ENCODE results near the gene MCM9.
A peak's percentile ranks its signal among the peaks of the same experiment; 100 is the strongest.

Gene MCM9

DNA sequence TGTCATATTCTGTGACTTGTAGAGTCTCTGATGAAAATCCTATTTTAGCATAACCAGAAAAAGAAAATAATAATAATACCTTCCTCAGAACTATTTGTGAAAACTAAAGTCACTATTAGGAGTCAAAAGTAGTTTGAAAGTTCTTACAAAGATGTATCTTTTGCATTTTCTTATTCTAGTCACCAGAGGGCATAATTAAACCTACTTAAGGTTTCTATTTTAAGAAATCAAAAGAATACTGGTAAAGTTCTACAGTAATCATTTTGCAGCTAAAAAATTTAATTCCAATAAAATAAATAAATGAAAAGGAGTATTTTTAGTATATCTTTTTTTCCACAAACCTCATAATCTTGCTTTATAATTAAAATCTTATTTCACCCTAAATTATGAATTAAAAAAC lies 28.0 kb upstream of the MCM9 start:
- Histone ChIP-seq H3K36me3 (ENCODE audit: control insufficient read depth, insufficient read depth, low read length) (no peaks in the 10 kb centered on the region), H3K4me3 (ENCODE audit: low read depth, low read length) (no peak overlapping the region), H3K27me3 (ENCODE audit: control insufficient read depth, insufficient read depth, low read length) (no peaks in the 10 kb centered on the region), H3K9me3 (ENCODE audit: control insufficient read depth, insufficient read depth, low read length) (no peaks in the 10 kb centered on the region), H3K9ac (ENCODE audit: low read depth, low read length) (no peak overlapping the region), H3K4me1 (ENCODE audit: control insufficient read depth, insufficient read depth, low read length) (no peaks in the 10 kb centered on the region)

DNA sequence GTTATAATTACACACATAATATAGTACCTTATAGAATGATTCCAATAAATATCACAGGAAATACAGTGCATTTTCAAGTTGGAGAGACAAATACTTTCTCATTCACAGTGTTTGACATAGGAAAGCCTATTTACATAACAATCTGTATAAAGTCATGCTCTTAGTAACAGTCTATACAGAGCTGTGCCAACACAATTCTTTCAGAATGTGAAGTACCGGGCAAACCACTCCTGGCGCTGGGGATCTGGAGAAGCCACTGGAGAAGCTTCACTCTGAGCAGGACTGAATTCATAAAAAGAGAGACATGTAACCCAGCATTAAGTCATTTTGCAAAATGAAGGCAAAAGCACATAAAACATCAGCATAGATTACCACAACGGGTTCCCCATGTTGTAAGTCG lies 24.9 kb upstream of the MCM9 start:
- Histone ChIP-seq H3K27me3 (ENCODE audit: control insufficient read depth, insufficient read depth, low read length) (no peaks in the 10 kb centered on the region), H3K9me3 (ENCODE audit: control insufficient read depth, insufficient read depth, low read length) (no peaks in the 10 kb centered on the region), H3K4me1 (ENCODE audit: control insufficient read depth, insufficient read depth, low read length) (no peaks in the 10 kb centered on the region), H3K4me3 (ENCODE audit: low read depth, low read length) (no peak overlapping the region), H3K36me3 (ENCODE audit: control insufficient read depth, insufficient read depth, low read length) (no peaks in the 10 kb centered on the region), H3K9ac (ENCODE audit: low read depth, low read length) (no peak overlapping the region)

DNA sequence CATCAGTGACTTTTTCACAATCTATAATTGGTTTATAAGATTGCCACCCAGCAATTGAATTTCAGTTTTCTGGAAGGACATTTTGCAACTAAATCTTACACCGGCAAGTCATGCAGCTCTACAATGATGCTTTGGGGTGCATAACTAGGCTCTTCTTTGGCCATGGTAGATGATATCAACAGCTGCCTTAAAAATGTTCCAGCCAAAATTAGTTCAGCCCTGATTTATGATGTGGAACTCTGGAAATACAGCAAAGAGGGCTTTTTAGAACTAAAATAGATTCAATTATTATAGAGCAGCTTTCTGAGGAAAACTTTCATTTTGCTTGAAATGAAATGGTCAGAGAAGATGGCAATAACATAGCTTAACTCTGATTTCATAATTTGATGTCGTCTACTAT lies 18.4 kb upstream of the MCM9 start:
- Histone ChIP-seq H3K9me3 (ENCODE audit: control insufficient read depth, insufficient read depth, low read length) (no peaks in the 10 kb centered on the region), H3K4me1 (ENCODE audit: control insufficient read depth, insufficient read depth, low read length) (no peaks in the 10 kb centered on the region), H3K4me3 (ENCODE audit: low read depth, low read length) (no peak overlapping the region)

DNA sequence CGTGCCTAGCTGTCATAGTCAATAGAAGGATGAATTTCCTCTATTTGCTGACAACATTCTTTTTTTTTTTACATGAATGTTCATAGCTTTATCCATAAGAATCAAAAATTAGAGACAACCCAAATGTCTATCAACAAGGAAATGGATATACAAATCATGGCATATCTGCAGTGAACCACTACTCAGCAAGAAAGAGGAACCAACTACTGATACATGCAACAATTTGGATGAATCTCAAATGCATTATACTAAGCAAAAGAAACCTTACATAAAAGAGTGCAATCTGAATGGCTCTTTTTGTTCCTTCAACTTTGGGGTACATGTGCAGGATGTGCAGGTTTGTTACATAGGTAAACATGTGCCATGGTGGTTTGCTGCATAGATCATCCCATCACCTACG lies 17.7 kb upstream of the MCM9 start:
- Histone ChIP-seq H3K9me3 (ENCODE audit: control insufficient read depth, insufficient read depth, low read length) (no peaks in the 10 kb centered on the region), H3K27me3 (ENCODE audit: control insufficient read depth, insufficient read depth, low read length) (no peaks in the 10 kb centered on the region), H3K9ac (ENCODE audit: low read depth, low read length) (no peak overlapping the region), H3K36me3 (ENCODE audit: control insufficient read depth, insufficient read depth, low read length) (no peaks in the 10 kb centered on the region), H3K4me1 (ENCODE audit: control insufficient read depth, insufficient read depth, low read length) (no peaks in the 10 kb centered on the region), H3K4me3 (ENCODE audit: low read depth, low read length) (no peak overlapping the region)

More for the DNA sequence above, 18.4 kb upstream of the MCM9 start:
- H3K36me3 ChIP-seq (ENCODE audit: control insufficient read depth, insufficient read depth, low read length) = no peaks in the 10 kb centered on the region
- H3K9ac ChIP-seq (ENCODE audit: low read depth, low read length) = no peak overlapping the region
- H3K27me3 ChIP-seq (ENCODE audit: control insufficient read depth, insufficient read depth, low read length) = no peaks in the 10 kb centered on the region

DNA sequence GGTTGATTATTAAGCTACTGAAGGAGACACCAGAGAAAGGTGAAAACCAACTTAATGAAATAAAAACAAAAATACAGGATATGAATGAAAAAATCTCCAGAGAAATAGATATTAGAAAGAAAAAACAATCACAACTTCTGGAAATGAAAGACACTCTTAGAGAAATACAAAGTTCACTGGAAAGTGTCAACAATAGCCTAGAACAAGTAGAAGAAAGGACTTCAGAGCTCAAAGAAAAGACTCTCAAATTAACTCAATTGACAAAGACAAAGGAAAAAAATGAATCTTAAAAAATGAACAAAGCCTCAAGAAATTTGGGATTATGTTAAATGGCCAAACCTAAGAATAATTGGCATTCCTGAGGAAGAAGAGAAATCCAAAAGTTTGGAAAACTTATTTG lies 10.3 kb upstream of the MCM9 start:
- H3K4me3 ChIP-seq (ENCODE audit: low read depth, low read length) = no peak overlapping the region
- no peaks in the 10 kb centered on the region for H3K36me3 ChIP-seq (ENCODE audit: control insufficient read depth, insufficient read depth, low read length)
- no peak overlapping the region for H3K9ac ChIP-seq (ENCODE audit: low read depth, low read length)
- no peaks in the 10 kb centered on the region for H3K9me3 ChIP-seq (ENCODE audit: control insufficient read depth, insufficient read depth, low read length)
- no peaks in the 10 kb centered on the region for H3K27me3 ChIP-seq (ENCODE audit: control insufficient read depth, insufficient read depth, low read length)
- H3K4me1 ChIP-seq (ENCODE audit: control insufficient read depth, insufficient read depth, low read length) = no peaks in the 10 kb centered on the region

DNA sequence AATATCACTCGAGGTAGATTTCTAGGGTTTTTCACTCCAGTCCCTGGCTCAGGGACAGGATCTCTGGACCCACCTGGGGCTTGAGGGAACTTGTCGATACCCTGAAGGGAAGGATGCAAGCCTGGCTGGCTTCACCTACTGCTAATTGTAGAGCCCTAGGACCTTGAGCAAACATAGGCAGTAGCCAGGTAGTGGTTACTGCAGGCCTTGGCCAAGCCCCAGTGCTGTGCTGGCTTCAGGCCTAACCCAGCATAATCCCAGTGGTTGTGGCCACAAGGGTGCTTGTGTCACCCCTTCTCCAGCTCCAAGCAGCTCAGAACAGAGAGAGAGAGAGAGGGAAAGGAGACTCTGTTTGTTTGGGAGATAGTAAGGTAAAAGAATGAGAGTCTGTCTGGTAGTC lies 5.8 kb upstream of the MCM9 start:
- Histone ChIP-seq H3K4me3 (ENCODE audit: low read depth, low read length) (no peak overlapping the region), H3K9ac (ENCODE audit: low read depth, low read length) (no peak overlapping the region), H3K4me1 (ENCODE audit: control insufficient read depth, insufficient read depth, low read length) (no peaks in the 10 kb centered on the region), H3K9me3 (ENCODE audit: control insufficient read depth, insufficient read depth, low read length) (no peaks in the 10 kb centered on the region), H3K27me3 (ENCODE audit: control insufficient read depth, insufficient read depth, low read length) (no peaks in the 10 kb centered on the region), H3K36me3 (ENCODE audit: control insufficient read depth, insufficient read depth, low read length) (no peaks in the 10 kb centered on the region)

DNA sequence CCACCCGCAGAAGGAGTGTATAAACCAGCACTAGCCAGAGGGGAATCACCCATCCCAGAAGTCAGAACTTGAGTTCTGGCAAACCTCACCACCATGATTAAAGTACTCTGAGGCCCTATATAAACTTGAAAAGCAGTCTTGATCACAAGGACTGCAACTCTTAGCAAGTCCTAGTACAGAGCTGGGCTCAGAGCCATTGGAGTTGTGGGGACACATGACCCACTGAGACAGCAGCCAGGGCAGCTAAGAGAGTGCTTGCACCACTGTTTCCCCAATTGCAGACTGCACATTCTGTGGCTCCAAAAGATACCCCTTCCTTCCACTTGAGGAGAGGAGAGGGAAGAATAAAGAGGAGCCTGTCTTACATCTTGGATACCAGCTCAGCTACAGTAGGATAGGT lies 4.7 kb upstream of the MCM9 start:
- Histone ChIP-seq H3K36me3 (ENCODE audit: control insufficient read depth, insufficient read depth, low read length) (no peaks in the 10 kb centered on the region), H3K27me3 (ENCODE audit: control insufficient read depth, insufficient read depth, low read length) (no peaks in the 10 kb centered on the region), H3K9ac (ENCODE audit: low read depth, low read length) (no peak overlapping the region), H3K4me1 (ENCODE audit: control insufficient read depth, insufficient read depth, low read length) (no peaks in the 10 kb centered on the region), H3K9me3 (ENCODE audit: control insufficient read depth, insufficient read depth, low read length) (no peaks in the 10 kb centered on the region), H3K4me3 (ENCODE audit: low read depth, low read length) (no peak overlapping the region)

DNA sequence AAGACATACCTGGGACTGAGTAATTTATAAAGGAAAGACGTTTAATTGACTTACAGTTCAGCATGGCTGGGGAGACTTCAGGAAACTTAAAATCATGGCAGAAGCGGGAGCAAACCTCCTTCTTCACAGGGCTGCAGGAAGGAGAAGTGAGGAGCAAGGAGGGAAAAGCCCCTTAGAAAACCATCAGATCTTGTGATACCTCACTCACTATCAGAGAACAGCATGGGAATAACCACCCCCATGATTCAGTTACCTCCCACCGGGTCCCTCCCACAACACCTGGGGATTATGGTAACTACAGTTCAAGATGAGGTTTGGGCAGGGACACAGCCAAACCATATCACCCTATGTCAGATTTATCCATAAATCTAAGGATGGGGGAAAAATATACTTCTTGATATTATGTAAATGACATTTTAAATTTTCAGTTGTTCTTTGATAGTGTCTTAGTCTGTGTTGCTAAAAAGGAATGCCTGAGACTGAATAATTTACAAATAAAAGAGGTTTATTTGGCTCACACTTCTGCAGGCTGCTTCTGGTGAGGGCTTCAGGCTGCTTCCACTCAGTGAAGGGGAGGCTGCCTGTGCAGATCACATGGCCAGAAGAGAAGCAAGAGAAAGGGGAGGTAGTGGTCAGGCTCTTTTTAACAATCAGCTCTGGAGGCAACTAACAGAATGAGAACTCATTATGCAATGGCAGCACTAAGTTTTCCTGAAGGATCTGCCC lies 1.2 kb upstream of the MCM9 start:
- no peaks in the 10 kb centered on the region for H3K9me3 ChIP-seq (ENCODE audit: control insufficient read depth, insufficient read depth, low read length)
- no peak overlapping the region for H3K9ac ChIP-seq (ENCODE audit: low read depth, low read length)
- no peak overlapping the region for H3K4me3 ChIP-seq (ENCODE audit: low read depth, low read length)
- H3K4me1 ChIP-seq (ENCODE audit: control insufficient read depth, insufficient read depth, low read length) = no peaks in the 10 kb centered on the region
- H3K27me3 ChIP-seq (ENCODE audit: control insufficient read depth, insufficient read depth, low read length) = no peaks in the 10 kb centered on the region
- H3K36me3 ChIP-seq (ENCODE audit: control insufficient read depth, insufficient read depth, low read length) = no peaks in the 10 kb centered on the region

DNA sequence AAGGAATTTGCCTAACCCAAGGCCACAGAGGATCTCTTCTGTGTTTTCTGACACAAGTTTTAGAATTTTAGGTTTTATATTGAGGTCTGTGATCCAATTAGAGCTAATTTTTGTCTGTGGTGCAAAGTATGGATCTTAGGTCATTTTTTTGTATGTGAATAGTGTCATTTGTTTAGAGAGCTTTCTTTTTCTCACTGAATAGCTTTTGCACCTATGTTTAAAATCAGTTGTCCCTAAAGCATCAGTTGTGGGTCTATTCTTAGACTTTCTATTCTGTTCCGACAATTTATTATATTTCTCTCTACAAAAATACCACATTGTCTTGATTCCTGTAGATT lies 341 bp upstream of the MCM9 start:
- Histone ChIP-seq H3K36me3 (ENCODE audit: control insufficient read depth, insufficient read depth, low read length) (no peaks in the 10 kb centered on the region), H3K27me3 (ENCODE audit: control insufficient read depth, insufficient read depth, low read length) (no peaks in the 10 kb centered on the region), H3K4me3 (ENCODE audit: low read depth, low read length) (peak overlapping the region; percentile 80), H3K9me3 (ENCODE audit: control insufficient read depth, insufficient read depth, low read length) (no peaks in the 10 kb centered on the region), H3K4me1 (ENCODE audit: control insufficient read depth, insufficient read depth, low read length) (no peaks in the 10 kb centered on the region), H3K9ac (ENCODE audit: low read depth, low read length) (peak overlapping the region; percentile 78)

DNA sequence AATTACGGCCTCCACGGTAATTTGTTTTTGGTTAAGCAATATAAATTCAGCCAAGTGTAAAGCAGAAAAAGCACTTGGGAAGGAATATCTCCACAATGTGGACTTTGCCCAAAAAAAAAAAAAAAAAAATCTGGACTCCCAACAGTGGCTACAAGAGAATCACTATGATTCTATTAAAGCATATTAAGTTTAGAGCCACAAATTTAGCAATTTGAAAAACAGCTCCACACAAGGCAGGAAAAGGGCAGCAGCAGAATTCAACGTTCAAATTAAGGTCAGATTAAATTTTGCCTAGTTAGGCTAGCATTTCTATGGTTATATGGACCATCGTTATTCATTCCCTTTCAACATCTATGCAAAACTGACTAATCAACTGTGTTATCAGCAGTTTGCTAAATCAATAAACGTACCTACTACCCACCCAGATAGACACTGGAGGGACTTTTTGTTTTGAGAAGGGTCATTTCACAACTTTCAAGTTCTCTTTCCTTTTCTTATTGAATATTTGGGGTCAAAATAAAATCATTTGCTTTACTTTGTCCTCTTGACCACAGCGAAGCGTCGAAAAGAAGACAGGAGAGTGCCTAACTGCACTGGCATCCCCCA lies 1.0 kb downstream of the MCM9 start:
- Histone ChIP-seq H3K27me3 (ENCODE audit: control insufficient read depth, insufficient read depth, low read length) (no peaks in the 10 kb centered on the region), H3K4me1 (ENCODE audit: control insufficient read depth, insufficient read depth, low read length) (no peaks in the 10 kb centered on the region), H3K9me3 (ENCODE audit: control insufficient read depth, insufficient read depth, low read length) (no peaks in the 10 kb centered on the region), H3K36me3 (ENCODE audit: control insufficient read depth, insufficient read depth, low read length) (no peaks in the 10 kb centered on the region), H3K9ac (ENCODE audit: low read depth, low read length) (no peak overlapping the region), H3K4me3 (ENCODE audit: low read depth, low read length) (peak overlapping the region; percentile 48)

DNA sequence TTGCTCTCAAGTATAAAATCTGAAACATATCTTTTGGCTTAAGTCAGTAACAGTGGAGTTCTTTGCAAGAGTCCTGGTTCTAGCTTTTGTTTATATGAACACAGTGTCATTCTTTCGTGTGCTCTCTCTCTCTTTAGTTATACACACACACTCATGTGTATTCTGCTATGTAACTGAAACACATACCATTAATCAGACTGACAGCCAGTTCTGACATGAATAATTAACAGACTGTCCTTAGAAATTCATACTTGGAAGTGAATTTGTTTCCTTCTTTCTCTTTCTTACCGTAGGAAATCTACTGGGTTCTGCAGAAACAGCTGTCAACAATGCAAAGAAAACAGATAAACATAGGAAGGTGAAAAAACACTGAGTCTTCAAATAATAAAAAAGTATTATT lies 2.5 kb downstream of the MCM9 start:
- H3K4me1 ChIP-seq (ENCODE audit: control insufficient read depth, insufficient read depth, low read length) = no peaks in the 10 kb centered on the region
- H3K9me3 ChIP-seq (ENCODE audit: control insufficient read depth, insufficient read depth, low read length) = no peaks in the 10 kb centered on the region
- no peaks in the 10 kb centered on the region for H3K36me3 ChIP-seq (ENCODE audit: control insufficient read depth, insufficient read depth, low read length)
- H3K4me3 ChIP-seq (ENCODE audit: low read depth, low read length) = no peak overlapping the region
- H3K9ac ChIP-seq (ENCODE audit: low read depth, low read length) = no peak overlapping the region
- H3K27me3 ChIP-seq (ENCODE audit: control insufficient read depth, insufficient read depth, low read length) = no peaks in the 10 kb centered on the region

DNA sequence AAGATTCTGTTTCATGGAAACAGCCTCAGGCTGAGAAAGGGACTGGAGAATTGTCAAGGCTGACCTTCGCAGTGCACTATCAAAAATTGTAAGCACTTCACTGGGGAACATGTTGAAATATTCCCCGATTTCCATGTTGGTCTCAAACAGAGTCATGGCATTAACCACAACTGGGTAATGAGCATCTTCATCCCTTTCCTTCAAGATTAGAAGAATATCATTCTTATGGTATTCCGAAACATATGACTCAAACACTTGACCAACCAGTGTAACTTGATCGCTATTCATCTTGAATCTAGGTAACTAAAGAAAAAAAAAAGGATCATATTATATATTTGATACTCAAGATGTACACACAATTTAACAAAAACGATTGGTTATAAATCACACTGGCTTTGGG lies 3.5 kb downstream of the MCM9 start:
- H3K9me3 ChIP-seq (ENCODE audit: control insufficient read depth, insufficient read depth, low read length) = no peaks in the 10 kb centered on the region
- no peaks in the 10 kb centered on the region for H3K36me3 ChIP-seq (ENCODE audit: control insufficient read depth, insufficient read depth, low read length)
- H3K27me3 ChIP-seq (ENCODE audit: control insufficient read depth, insufficient read depth, low read length) = no peaks in the 10 kb centered on the region
- no peaks in the 10 kb centered on the region for H3K4me1 ChIP-seq (ENCODE audit: control insufficient read depth, insufficient read depth, low read length)
- H3K9ac ChIP-seq (ENCODE audit: low read depth, low read length) = no peak overlapping the region
- no peak overlapping the region for H3K4me3 ChIP-seq (ENCODE audit: low read depth, low read length)

All from iPS-15b (cell line).